Adrenal gland (tissue), 5 donors: ENCODE measurements around the gene MEF2C.

Experiments
- CTCF ChIP-seq, 6 experiments: fragments of 450-650 bp in 4 of 6; fragments of 200-600 bp in 2 of 6; sonication (generic) in 1 of 6; IDR thresholded peaks; 1 replicate in 5 of 6; 2 replicates in 1 of 6; pipeline versions ENCODE4 v1.5.1 to v1.8.0; 2016 to 2021; ENCODE audit warnings: antibody characterized with exemption in 6 of 6, mild to moderate bottlenecking in 2 of 6, moderate library complexity in 1 of 6
- POLR2A ChIP-seq, 2 donors: fragments of 450-650 bp; IDR thresholded peaks; one replicate each; pipeline ENCODE4 v1.6.1; 2017; ENCODE audit warnings: antibody characterized with exemption in 2 of 2, mild to moderate bottlenecking in 2 of 2, moderate library complexity in 1 of 2
- donor health status: DM: no; HTN: no; CAD: no.

GRCh38 chr5:88834499-88834898 lies 48.5 kb downstream of the MEF2C start:
- TF ChIP-seq CTCF (IDR thresholded peaks at IDR 0.05) (no peak), POLR2A (IDR thresholded peaks at IDR 0.05) (no peak)
